Nephron progenitor cell (in vitro differentiated cells): Measurements from ENCODE around the gene EME2.

ENCODE experiments used
- DNase-seq: peaks from one replicate; pipeline ENCODE4 v3.0.0; 2021
- H3K27ac Mint-ChIP-seq: 2 replicates; pipeline ENCODE4 v1.8.0; 2021; ENCODE audit warnings: mild to moderate bottlenecking, moderate library complexity, mixed read lengths
- H3K27me3 Mint-ChIP-seq: 2 replicates; pipeline ENCODE4 v1.8.0; 2021; ENCODE audit warnings: mild to moderate bottlenecking, low read depth, mixed read lengths; ENCODE audit not compliant: poor library complexity
- H3K36me3 Mint-ChIP-seq: 2 replicates; pipeline ENCODE4 v1.8.0; 2021; ENCODE audit warnings: low read depth, mixed read lengths
- H3K4me1 Mint-ChIP-seq: 2 replicates; pipeline ENCODE4 v1.8.0; 2021; ENCODE audit warnings: mixed read lengths
- H3K4me3 Mint-ChIP-seq: 2 replicates; pipeline ENCODE4 v1.8.0; 2021; ENCODE audit warnings: mild to moderate bottlenecking, moderate library complexity, mixed read lengths
- H3K9me3 Mint-ChIP-seq: 2 replicates; pipeline ENCODE4 v1.8.0; 2021; ENCODE audit warnings: mild to moderate bottlenecking, moderate library complexity, mixed read lengths
- CTCF ChIP-seq: fragments of 200-600 bp; sonication (generic); IDR thresholded peaks from 2 replicates; pipeline ENCODE4 v1.5.0; 2021; ENCODE audit warnings: antibody characterized with exemption

Gene EME2

GRCh38 chr16:1769402-1770300 is 3.0 kb upstream of the EME2 start:
- Mint-ChIP-seq H3K4me1 (peaks cover 13% of the 10 kb centered on the region), H3K36me3 (no peaks in the 10 kb centered on the region), H3K27ac (no peak overlapping the region), H3K27me3 (no peaks in the 10 kb centered on the region), H3K9me3 (no peaks in the 10 kb centered on the region), H3K4me3 (no peak overlapping the region)
- no peak for TF ChIP-seq CTCF
- DNase-seq: no peak

- peaks cover 13% of the 10 kb centered on the region for H3K4me1 Mint-ChIP-seq
- no peak overlapping the region for H3K27ac Mint-ChIP-seq
- no peaks in the 10 kb centered on the region for H3K36me3 Mint-ChIP-seq
- peak; percentile 38 for DNase-seq
- no peaks in the 10 kb centered on the region for H3K27me3 Mint-ChIP-seq
- no peaks in the 10 kb centered on the region for H3K9me3 Mint-ChIP-seq
- TF ChIP-seq CTCF: no peak
- peak overlapping the region; percentile 84 for H3K4me3 Mint-ChIP-seq
Observed at GRCh38 chr16:1770328-1771187, 2.1 kb upstream of the EME2 start.

GRCh38 chr16:1771188-1771863 is 1.3 kb upstream of the EME2 start, which contains the start of gene NME3:
Gene NME3 (minus strand): TSS chr16:1771543. CDS start chr16:1771534, 9 bp downstream.
- peaks cover 13% of the 10 kb centered on the region for H3K4me1 Mint-ChIP-seq
- peak; percentile 80 for DNase-seq

GRCh38 chr16:1771864-1772361 is 697 bp upstream of the EME2 start:
- Mint-ChIP-seq H3K27me3 (no peaks in the 10 kb centered on the region), H3K4me3 (peak overlapping the region; percentile 96), H3K27ac (peak overlapping the region; percentile 43), H3K9me3 (no peaks in the 10 kb centered on the region), H3K36me3 (no peaks in the 10 kb centered on the region), H3K4me1 (peaks cover 13% of the 10 kb centered on the region)
- no peak for DNase-seq
- TF ChIP-seq CTCF: no peak

More at GRCh38 chr16:1771188-1771863, 1.3 kb upstream of the EME2 start, which contains the start of gene NME3:
- no peaks in the 10 kb centered on the region for H3K36me3 Mint-ChIP-seq
- no peaks in the 10 kb centered on the region for H3K9me3 Mint-ChIP-seq
- peak within 1 kb of the TSS; percentile 96 for H3K4me3 Mint-ChIP-seq
- no peaks in the 10 kb centered on the region for H3K27me3 Mint-ChIP-seq
- TF ChIP-seq CTCF: no peak
- H3K27ac Mint-ChIP-seq: peak within 1 kb of the TSS; percentile 43

- TF ChIP-seq CTCF: peak; percentile 87
- H3K36me3 Mint-ChIP-seq: no peaks in the 10 kb centered on the region
- H3K27me3 Mint-ChIP-seq: no peaks in the 10 kb centered on the region
- H3K4me1 Mint-ChIP-seq: peaks cover 13% of the 10 kb centered on the region
- no peaks in the 10 kb centered on the region for H3K9me3 Mint-ChIP-seq
- peak; percentile 93 for DNase-seq
- H3K4me3 Mint-ChIP-seq: peak within 1 kb of the TSS; percentile 96
- peak within 1 kb of the TSS; percentile 43 for H3K27ac Mint-ChIP-seq
Observed at GRCh38 chr16:1772908-1773702, 495 bp downstream of the EME2 start, which contains the start of gene MRPS34. Gene MRPS34 (minus strand): TSS chr16:1773134. CDS start chr16:1773119, 15 bp downstream.
